Esophagus squamous epithelium (tissue), 5 donors: Measurements from ENCODE around the gene FRYL. TPM values are rescaled to one million over a fixed set of nuclear protein-coding genes. Genes with fewer than 3 reads are reported as not detected.

Experiments used
- DNase-seq: peaks from one replicate; lab custom pipeline; 2025; lab: John Stamatoyannopoulos, UW
- H3K27ac ChIP-seq, 4 donors: fragments of 200-600 bp; sonication (generic); one replicate each; pipeline ENCODE4 v1.5.1; 2016 to 2019; ENCODE audit warnings: mild to moderate bottlenecking in 1 of 4
- H3K27me3 ChIP-seq, 4 donors: fragments of 200-600 bp; sonication (generic); 1 replicate in 3 of 4; 2 replicates in 1 of 4; pipeline versions ENCODE4 v1.5.1 to v1.6.0; 2017 to 2021; ENCODE audit warnings: antibody characterized with exemption in 1 of 4
- H3K36me3 ChIP-seq, 3 donors: fragments of 200-600 bp; sonication (generic); one replicate each; pipeline ENCODE4 v1.5.1; 2016 to 2019
- H3K4me1 ChIP-seq, 3 donors: fragments of 200-600 bp; sonication (generic); one replicate each; pipeline ENCODE4 v1.5.1; 2017 to 2019
- H3K4me3 ChIP-seq, 4 donors: fragments of 200-600 bp; sonication (generic); 1 replicate in 3 of 4; 2 replicates in 1 of 4; pipeline ENCODE4 v1.5.1; 2016 to 2019; ENCODE audit warnings: mild to moderate bottlenecking in 2 of 4, moderate library complexity in 1 of 4
- H3K9me3 ChIP-seq, 3 donors: fragments of 200-600 bp; sonication (generic); one replicate each; pipeline ENCODE4 v1.5.1; 2016 to 2019
- POLR2A ChIP-seq, 4 donors: fragments of 450-650 bp; IDR thresholded peaks; one replicate each; pipeline ENCODE4 v1.6.1; 2017; ENCODE audit warnings: antibody characterized with exemption in 4 of 4, mild to moderate bottlenecking in 4 of 4, moderate library complexity in 3 of 4
- WGBS, 2 donors: methylation state at CpG; one replicate each; pipeline ENCODE4 v1.1.5; 2018; 5-methylcytosine and 5-hydroxymethylcytosine counted together
- intact Hi-C: fragments of 100-400 bp; cut with DNase I; formaldehyde crosslinking; loops from one replicate; pipeline ENCODE4 v1.15.0; 2022
- total RNA-seq, 4 donors: library from RNA; depleted of rRNA; stranded (reverse); fragments of >200 nt; gene quantifications; one replicate each; pipeline ENCODE4 v1.1.0, GENCODE V29; 2016
- TF ChIP-seq, protein P1 (sequence below), 6 experiments: fragments of 450-650 bp in 4 of 6; fragments of 200-600 bp in 2 of 6; sonication (generic) in 2 of 6; IDR thresholded peaks; one replicate each; pipeline ENCODE4 v1.5.1; 2016 to 2019; ENCODE audit warnings: antibody characterized with exemption in 6 of 6, mild to moderate bottlenecking in 4 of 6, moderate library complexity in 4 of 6
- donor health status: DM: yes; HTN: yes; CAD: no.

The FRYL gene
- total RNA-seq, 4 donors from 2014 or later, result 26.1 to 69.6 (median 38.1) TPM

DNA sequence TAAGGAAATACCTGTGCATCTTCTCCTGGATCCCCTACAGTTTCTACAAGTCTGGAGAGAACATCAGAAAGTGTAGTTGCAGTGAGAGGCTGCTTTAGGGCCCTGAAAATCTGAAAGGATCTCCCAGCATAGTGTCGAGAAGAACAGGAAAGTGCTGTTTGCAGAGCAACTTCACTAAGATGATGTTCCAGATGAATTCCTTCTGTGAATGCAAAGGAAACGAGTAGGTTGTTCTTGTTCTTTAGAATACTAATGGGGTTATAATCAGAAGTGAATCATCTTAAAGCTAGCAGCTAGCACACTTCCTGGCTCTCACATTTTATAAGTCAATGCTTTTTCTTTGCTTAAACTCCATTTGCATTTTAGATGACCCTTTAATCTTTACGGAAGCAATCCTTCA, 236.3 kb downstream of the FRYL start:
- Histone ChIP-seq H3K27me3 (no peaks in the 10 kb centered on the region), H3K4me1 (peaks cover 0 to 11% (median 0%) of the 10 kb centered on the region in 3 donors), H3K4me3 (no peak overlapping the region), H3K36me3 (peaks cover 5 to 91% (median 12%) of the 10 kb centered on the region in 3 donors), H3K9me3 (no peaks in the 10 kb centered on the region), H3K27ac (peak overlapping the region in 2 of 4 donors; percentile 31 to 37)
- DNase-seq, result no peak
- 46 to 56% methylated on average over 3 of the region's 3 CpGs for WGBS, 2 donors
- intact Hi-C loops, result no loop called here
- TF ChIP-seq POLR2A (IDR thresholded peaks at IDR 0.05), result no peak
- TF ChIP-seq, protein P1, sequence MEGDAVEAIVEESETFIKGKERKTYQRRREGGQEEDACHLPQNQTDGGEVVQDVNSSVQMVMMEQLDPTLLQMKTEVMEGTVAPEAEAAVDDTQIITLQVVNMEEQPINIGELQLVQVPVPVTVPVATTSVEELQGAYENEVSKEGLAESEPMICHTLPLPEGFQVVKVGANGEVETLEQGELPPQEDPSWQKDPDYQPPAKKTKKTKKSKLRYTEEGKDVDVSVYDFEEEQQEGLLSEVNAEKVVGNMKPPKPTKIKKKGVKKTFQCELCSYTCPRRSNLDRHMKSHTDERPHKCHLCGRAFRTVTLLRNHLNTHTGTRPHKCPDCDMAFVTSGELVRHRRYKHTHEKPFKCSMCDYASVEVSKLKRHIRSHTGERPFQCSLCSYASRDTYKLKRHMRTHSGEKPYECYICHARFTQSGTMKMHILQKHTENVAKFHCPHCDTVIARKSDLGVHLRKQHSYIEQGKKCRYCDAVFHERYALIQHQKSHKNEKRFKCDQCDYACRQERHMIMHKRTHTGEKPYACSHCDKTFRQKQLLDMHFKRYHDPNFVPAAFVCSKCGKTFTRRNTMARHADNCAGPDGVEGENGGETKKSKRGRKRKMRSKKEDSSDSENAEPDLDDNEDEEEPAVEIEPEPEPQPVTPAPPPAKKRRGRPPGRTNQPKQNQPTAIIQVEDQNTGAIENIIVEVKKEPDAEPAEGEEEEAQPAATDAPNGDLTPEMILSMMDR (IDR thresholded peaks at IDR 0.05), result no peak

DNA sequence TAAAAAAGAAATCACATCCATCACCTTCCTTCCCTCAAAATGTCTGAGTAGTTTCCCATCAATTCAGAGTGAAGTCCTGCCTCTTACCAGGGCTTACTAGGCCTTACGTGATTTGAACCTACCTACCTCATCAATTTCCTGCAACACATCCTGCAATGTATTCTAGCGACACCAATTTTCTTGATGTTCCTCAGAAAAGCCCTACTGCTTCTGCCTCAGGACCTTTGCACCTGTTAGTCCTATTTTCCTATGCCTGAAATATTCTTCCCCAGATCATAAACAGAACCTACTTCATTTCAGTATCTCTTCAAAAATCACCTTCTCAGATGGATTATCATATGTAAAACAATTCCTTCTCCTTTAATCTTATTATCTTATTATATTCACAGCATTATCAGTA, 237.2 kb downstream of the FRYL start:
- TF ChIP-seq POLR2A (IDR thresholded peaks at IDR 0.05), result no peak
- TF ChIP-seq, protein P1 (IDR thresholded peaks at IDR 0.05), result no peak
- no peak for DNase-seq
- intact Hi-C loops, result no loop called here
- Histone ChIP-seq H3K27me3 (no peaks in the 10 kb centered on the region), H3K9me3 (no peaks in the 10 kb centered on the region), H3K27ac (no peak overlapping the region), H3K36me3 (peaks cover 5 to 86% (median 12%) of the 10 kb centered on the region in 3 donors), H3K4me3 (no peak overlapping the region), H3K4me1 (peaks cover 0 to 11% (median 0%) of the 10 kb centered on the region in 3 donors)
- WGBS, 2 donors, result 95 to 98% methylated on average over 2 of the region's 2 CpGs

DNA sequence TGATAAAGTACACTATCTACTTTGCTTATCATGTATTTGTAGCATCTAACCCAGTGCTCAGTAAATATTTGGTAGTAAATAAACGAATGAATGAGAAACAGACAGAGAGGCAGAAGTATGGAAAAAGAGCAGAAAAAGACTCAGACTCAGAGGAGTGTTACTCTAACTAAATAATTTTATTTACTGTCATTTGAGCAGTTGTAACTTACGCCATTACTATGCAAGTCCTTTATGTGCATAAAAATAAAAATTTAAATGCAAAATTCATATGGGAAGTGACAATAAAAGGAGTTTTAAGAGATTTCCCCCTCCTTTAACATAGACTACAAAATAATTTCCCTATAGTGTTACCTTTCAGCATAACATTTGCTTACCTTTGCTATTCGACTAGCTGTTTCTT, 240.5 kb downstream of the FRYL start:
- DNase-seq, result no peak
- TF ChIP-seq, protein P1 (IDR thresholded peaks at IDR 0.05), result no peak
- no peak for TF ChIP-seq POLR2A (IDR thresholded peaks at IDR 0.05)
- H3K4me3 ChIP-seq, result no peak overlapping the region
- peaks cover 10 to 80% (median 12%) of the 10 kb centered on the region in 3 donors for H3K36me3 ChIP-seq
- intact Hi-C loops, result no loop called here
- no peaks in the 10 kb centered on the region for H3K9me3 ChIP-seq
- H3K27me3 ChIP-seq, result no peaks in the 10 kb centered on the region
- no peak overlapping the region for H3K27ac ChIP-seq
- WGBS, 2 donors, result 91 to 93% methylated on average over 3 of the region's 3 CpGs
- H3K4me1 ChIP-seq, result peaks cover 0 to 11% (median 0%) of the 10 kb centered on the region in 3 donors

DNA sequence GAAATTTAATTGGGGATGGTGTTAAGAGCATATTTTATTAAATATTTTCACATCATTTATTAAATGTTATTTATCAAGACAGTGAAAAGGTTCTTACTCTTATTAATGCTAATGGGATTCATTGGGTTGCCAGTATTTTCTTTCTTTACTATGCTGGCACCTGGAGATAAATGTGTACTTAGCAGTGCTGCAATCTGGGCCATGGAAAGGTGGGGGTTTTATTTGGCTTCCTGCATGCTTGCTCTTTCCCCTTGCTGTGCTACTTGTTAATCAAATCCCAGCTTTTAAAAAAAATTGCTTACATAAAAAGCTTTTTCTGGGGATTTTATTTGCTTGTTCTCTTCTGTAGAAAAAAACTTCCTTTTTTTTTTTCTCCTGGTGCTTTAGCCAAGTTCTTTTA, 241.7 kb downstream of the FRYL start:
- H3K4me3 ChIP-seq, result no peak overlapping the region
- no peak for DNase-seq
- no peak overlapping the region for H3K27ac ChIP-seq
- no peaks in the 10 kb centered on the region for H3K27me3 ChIP-seq
- intact Hi-C loops, result no loop called here
- peaks cover 6 to 83% (median 21%) of the 10 kb centered on the region in 3 donors for H3K36me3 ChIP-seq
- no peaks in the 10 kb centered on the region for H3K9me3 ChIP-seq
- peaks cover 0 to 2% (median 0%) of the 10 kb centered on the region in 3 donors for H3K4me1 ChIP-seq
- TF ChIP-seq, protein P1 (IDR thresholded peaks at IDR 0.05), result no peak
- no peak for TF ChIP-seq POLR2A (IDR thresholded peaks at IDR 0.05)

DNA sequence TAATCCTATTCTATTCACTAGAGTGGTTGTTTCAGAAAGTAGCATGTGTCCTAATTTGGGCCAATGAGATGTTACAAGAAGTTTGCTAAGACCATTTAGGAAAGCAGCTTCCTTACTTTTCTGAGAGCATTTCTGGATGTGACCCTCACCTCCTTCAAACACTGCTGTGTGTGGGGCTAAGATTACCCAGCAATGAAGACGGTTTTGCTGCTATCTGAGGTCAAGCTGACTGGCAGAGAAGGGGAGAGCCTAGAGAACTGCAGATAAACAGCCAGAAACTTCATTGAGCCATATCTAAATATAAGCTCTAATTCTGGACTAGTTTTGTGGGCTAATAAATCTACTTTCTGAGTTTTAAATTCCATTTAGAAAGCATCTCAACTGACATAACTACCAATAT, 253.7 kb downstream of the FRYL start:
- Histone ChIP-seq H3K4me1 (no peaks in the 10 kb centered on the region), H3K9me3 (no peaks in the 10 kb centered on the region), H3K36me3 (peaks cover 9 to 100% (median 37%) of the 10 kb centered on the region in 3 donors), H3K27ac (no peak overlapping the region), H3K27me3 (no peaks in the 10 kb centered on the region), H3K4me3 (no peak overlapping the region)
- 90 to 92% methylated on average over 1 of the region's 1 CpG for WGBS, 2 donors
- no peak for DNase-seq
- intact Hi-C loops, result no loop called here
- no peak for TF ChIP-seq POLR2A (IDR thresholded peaks at IDR 0.05)
- TF ChIP-seq, protein P1 (IDR thresholded peaks at IDR 0.05), result no peak
